WTC11 (cell line): ENCODE results near the gene CA5A. TPM values are rescaled to one million over a fixed set of nuclear protein-coding genes. Genes with fewer than 3 reads are reported as not detected.
"Not testable (repeated sequence)": the region's sequence is repeated elsewhere in the genome, so short reads cannot be mapped to it uniquely, and the experiment has no call there.

ENCODE experiments used
- ATAC-seq: fragments of 200-7000 bp; cut with Tn5 transposase; 2 replicates; pipeline ENCODE4 v1.10.0; 2021; ENCODE audit warnings: mild to moderate bottlenecking, moderate library complexity
- CTCF ChIA-PET: fragments of 300-600 bp; sonication (Branson Sonifier 250); formaldehyde crosslinking; loops from one replicate; lab custom pipeline; 2021; ENCODE audit warnings: antibody characterized with exemption; lab: Charles Lee
- POLR2A ChIA-PET: fragments of 350-600 bp; sonication (Branson Sonifier 250); formaldehyde crosslinking; loops from one replicate; lab custom pipeline; 2021; ENCODE audit warnings: antibody characterized with exemption; lab: Charles Lee
- DNase-seq: peaks from one replicate; pipeline ENCODE4 v3.0.0; 2021; ENCODE audit warnings: low spot score
- H3K27ac Mint-ChIP-seq: 2 replicates; pipeline ENCODE4 v1.8.0; 2021; ENCODE audit warnings: mixed read lengths
- H3K27me3 Mint-ChIP-seq: 2 replicates; pipeline ENCODE4 v1.8.0; 2021; ENCODE audit warnings: low read depth, mild to moderate bottlenecking, moderate library complexity, mixed read lengths
- H3K36me3 Mint-ChIP-seq: 2 replicates; pipeline ENCODE4 v1.8.0; 2021; ENCODE audit warnings: mixed read lengths
- H3K4me1 Mint-ChIP-seq: 2 replicates; pipeline ENCODE4 v1.8.0; 2022; ENCODE audit warnings: mixed read lengths
- H3K4me3 Mint-ChIP-seq: 2 replicates; pipeline ENCODE4 v1.8.0; 2021; ENCODE audit warnings: mild to moderate bottlenecking, moderate library complexity, mixed read lengths
- H3K9me3 Mint-ChIP-seq: 2 replicates; pipeline ENCODE4 v1.8.0; 2021; ENCODE audit warnings: mixed read lengths
- FOXK1 ChIP-seq: sonication (generic); formaldehyde crosslinking; IDR thresholded peaks from 2 replicates; pipeline ENCODE4 v1.8.0; 2022; ENCODE audit warnings: mild to moderate bottlenecking, moderate library complexity, missing genetic modification reagents
- GABPB1 ChIP-seq: sonication (generic); formaldehyde crosslinking; IDR thresholded peaks from 2 replicates; pipeline ENCODE4 v1.8.1; 2023; ENCODE audit warnings: mild to moderate bottlenecking, missing genetic modification reagents
- MXD4 ChIP-seq: fragments of 250-450 bp; sonication (Bioruptor Pico); IDR thresholded peaks from 2 replicates; pipeline ENCODE4 v1.8.0; 2021; ENCODE audit warnings: mild to moderate bottlenecking, moderate library complexity, borderline replicate concordance
- ZNF219 ChIP-seq: sonication (generic); formaldehyde crosslinking; IDR thresholded peaks from 2 replicates; pipeline ENCODE4 v1.8.0; 2023; ENCODE audit warnings: missing genetic modification reagents, mild to moderate bottlenecking, borderline replicate concordance
- total RNA-seq: library from RNA; stranded (reverse); gene quantifications from 3 replicates; pipeline ENCODE4 v1.2.3, GENCODE V29; 2021
- TF ChIP-seq, protein P1 (sequence below): sonication (generic); formaldehyde crosslinking; IDR thresholded peaks from 2 replicates; pipeline ENCODE4 v1.8.0; 2023; ENCODE audit warnings: missing genetic modification reagents, mild to moderate bottlenecking, borderline replicate concordance
- TF ChIP-seq, protein P2 (sequence below): sonication (generic); formaldehyde crosslinking; IDR thresholded peaks from 2 replicates; pipeline ENCODE4 v1.8.1; 2022; ENCODE audit warnings: mild to moderate bottlenecking, missing genetic modification reagents, moderate library complexity, borderline replicate concordance
- TF ChIP-seq, protein P3 (sequence below): fragments of 250-450 bp; sonication (Bioruptor Pico); IDR thresholded peaks from 2 replicates; pipeline ENCODE4 v2.1.2; 2022; ENCODE audit warnings: mild to moderate bottlenecking, moderate library complexity

CA5A gene
- total RNA-seq, 1 experiment from 2014 or later: not detected

DNA sequence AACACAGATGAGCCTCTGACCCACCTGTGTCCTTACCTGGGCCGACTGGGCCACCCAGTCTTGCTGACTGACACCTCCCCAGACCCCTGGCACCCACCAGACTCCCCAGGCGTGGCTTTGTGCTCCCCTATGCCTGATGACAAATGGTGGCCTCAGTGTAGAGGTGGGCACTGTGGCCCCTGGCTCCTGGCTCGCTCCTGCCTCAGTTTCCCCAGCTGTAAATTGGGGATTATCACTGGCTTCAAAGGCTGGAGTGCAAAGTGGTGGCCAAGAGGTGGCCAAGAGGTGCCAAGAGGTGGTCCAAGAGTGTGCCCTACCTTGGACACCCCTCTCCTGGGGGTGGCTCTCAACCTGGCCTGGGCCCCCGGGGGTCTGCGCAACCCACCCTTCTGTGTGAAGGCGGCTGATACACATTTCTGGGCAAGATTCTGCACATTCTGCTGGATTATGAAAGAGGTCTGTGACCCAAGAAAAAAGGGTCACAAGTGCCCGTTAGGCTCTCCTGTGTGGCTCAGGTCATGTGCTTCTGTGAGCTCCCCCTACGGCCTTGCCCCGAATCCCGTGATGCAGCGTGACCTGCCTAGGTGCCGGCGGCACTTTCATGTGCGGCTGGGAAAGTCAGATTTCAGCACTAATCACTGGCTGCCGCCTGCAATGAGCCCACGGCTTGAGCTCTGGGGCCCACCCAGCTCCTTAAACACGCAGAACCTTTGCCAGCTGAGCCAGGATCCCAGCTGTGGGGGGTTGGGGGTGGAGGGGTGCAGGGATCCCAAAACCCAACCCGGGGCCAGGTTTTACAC is 74.8 kb downstream of the CA5A start:
- POLR2A ChIA-PET, ATAC-seq: not testable (repeated sequence)
- Mint-ChIP-seq H3K36me3 (peaks cover 27% of the 10 kb centered on the region), H3K4me1 (peaks cover 26% of the 10 kb centered on the region)
- CTCF ChIA-PET: interaction anchor here (1.2 kb wide), 1 partner anchor 12 kb away, joined by 3 read pairs; no protein-coding TSS in a partner anchor
- TF ChIP-seq GABPB1 (CRISPR knock-in tag): peak; percentile 79
- TF ChIP-seq, all 79 proteins: peak for 1; not testable (repeated sequence) for 78
- DNase-seq, H3K4me3 Mint-ChIP-seq, H3K9me3 Mint-ChIP-seq, H3K27ac Mint-ChIP-seq: not testable (repeated sequence)
- H3K27me3 Mint-ChIP-seq: peaks cover 48% of the 10 kb centered on the region

DNA sequence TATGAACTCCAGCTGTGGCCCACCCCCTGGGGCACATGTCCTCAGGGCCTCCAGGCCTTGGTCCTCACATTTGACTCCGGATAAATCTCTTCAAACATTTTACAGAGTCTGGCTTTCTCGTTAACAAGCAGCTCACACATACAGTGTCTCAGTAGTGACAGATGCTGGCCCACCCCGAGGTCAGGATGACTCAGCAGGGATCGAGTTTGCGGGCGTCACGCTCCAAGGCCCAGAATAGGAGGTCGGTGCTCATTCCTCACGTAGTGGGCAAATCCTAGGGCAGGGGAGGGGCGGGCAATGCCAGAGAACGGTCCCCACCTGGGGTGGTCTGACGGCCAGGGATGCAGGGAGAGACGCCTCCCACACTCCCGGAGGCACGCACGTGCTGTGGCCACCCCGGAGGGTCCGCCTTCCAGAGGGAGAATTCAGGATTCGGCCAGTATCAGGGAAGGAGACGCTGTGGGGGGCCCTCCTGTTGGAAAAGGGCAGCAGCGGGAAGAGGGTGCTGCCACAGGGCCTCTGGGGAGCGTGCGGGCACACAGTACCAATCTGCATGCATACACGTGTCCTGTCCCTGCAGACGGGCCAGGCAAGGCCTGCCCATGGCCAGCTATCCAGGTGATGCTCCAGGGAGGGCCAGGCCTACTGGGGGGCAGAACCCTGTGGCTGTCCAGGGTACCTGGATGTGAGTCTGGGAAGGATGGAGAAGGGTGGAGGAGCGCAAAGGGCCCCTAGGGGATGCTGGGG is 75.6 kb downstream of the CA5A start:
- CTCF ChIA-PET: interaction anchor here (2.5 kb wide), 1 partner anchor 11 kb away, joined by 19 read pairs; no protein-coding TSS in a partner anchor
- H3K4me1 Mint-ChIP-seq: peaks cover 20% of the 10 kb centered on the region
- POLR2A ChIA-PET: no interaction called here
- no peak overlapping the region for H3K4me3 Mint-ChIP-seq
- H3K27ac Mint-ChIP-seq: no peak overlapping the region
- peaks cover 40% of the 10 kb centered on the region for H3K27me3 Mint-ChIP-seq
- no peaks in the 10 kb centered on the region for H3K9me3 Mint-ChIP-seq
- no peak for ATAC-seq
- H3K36me3 Mint-ChIP-seq: peaks cover 19% of the 10 kb centered on the region
- no peak for DNase-seq
- TF ChIP-seq, protein P1, sequence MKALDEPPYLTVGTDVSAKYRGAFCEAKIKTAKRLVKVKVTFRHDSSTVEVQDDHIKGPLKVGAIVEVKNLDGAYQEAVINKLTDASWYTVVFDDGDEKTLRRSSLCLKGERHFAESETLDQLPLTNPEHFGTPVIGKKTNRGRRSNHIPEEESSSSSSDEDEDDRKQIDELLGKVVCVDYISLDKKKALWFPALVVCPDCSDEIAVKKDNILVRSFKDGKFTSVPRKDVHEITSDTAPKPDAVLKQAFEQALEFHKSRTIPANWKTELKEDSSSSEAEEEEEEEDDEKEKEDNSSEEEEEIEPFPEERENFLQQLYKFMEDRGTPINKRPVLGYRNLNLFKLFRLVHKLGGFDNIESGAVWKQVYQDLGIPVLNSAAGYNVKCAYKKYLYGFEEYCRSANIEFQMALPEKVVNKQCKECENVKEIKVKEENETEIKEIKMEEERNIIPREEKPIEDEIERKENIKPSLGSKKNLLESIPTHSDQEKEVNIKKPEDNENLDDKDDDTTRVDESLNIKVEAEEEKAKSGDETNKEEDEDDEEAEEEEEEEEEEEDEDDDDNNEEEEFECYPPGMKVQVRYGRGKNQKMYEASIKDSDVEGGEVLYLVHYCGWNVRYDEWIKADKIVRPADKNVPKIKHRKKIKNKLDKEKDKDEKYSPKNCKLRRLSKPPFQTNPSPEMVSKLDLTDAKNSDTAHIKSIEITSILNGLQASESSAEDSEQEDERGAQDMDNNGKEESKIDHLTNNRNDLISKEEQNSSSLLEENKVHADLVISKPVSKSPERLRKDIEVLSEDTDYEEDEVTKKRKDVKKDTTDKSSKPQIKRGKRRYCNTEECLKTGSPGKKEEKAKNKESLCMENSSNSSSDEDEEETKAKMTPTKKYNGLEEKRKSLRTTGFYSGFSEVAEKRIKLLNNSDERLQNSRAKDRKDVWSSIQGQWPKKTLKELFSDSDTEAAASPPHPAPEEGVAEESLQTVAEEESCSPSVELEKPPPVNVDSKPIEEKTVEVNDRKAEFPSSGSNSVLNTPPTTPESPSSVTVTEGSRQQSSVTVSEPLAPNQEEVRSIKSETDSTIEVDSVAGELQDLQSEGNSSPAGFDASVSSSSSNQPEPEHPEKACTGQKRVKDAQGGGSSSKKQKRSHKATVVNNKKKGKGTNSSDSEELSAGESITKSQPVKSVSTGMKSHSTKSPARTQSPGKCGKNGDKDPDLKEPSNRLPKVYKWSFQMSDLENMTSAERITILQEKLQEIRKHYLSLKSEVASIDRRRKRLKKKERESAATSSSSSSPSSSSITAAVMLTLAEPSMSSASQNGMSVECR: no peak
- TF ChIP-seq, protein P2, sequence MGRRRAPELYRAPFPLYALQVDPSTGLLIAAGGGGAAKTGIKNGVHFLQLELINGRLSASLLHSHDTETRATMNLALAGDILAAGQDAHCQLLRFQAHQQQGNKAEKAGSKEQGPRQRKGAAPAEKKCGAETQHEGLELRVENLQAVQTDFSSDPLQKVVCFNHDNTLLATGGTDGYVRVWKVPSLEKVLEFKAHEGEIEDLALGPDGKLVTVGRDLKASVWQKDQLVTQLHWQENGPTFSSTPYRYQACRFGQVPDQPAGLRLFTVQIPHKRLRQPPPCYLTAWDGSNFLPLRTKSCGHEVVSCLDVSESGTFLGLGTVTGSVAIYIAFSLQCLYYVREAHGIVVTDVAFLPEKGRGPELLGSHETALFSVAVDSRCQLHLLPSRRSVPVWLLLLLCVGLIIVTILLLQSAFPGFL (CRISPR knock-in tag): no peak
- TF ChIP-seq MXD4 (CRISPR knock-in tag) (no peak), GABPB1 (CRISPR knock-in tag) (peak; percentile 27; the same call in 1 of the 2 replicates), ZNF219 (no peak)

DNA sequence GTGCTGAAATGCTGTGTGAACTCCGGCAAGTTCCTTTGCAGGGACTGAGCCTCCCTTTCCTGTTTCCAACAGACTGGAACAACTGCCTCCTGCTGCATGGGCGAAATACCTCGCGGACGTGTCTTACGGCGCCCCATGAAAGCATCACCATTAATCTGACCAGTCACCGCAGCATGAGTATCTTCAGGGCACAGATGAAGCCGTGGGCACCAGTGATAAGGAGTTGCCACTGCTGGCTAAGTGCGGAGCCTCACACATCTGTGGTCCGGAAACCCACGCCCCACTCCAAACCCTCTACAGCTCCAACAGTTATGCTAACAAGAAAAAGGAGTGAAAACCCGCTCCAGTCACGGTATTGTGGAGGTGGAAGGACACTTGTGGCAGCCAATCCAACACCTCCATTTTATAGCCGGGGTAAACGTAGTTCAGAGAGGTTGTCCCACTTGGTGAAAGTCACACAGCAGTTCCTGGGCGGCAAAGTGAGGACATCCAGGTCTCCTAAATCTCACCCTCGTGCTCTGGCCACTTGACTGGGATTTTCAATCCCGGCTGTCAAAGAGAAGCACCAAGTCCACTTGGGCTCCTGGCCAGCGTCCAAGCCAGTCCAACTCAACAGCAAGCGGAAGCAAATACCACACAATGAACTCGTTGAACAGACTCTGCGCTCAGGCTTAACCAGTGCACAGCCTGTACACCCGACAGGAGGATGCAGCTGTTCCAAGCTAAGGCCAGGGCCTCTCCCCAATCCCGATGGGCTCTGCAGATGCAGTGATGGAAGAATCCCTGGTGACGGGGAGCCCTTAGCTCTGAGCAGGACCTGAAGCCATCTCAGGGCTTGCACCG is 78.0 kb downstream of the CA5A start:
- not testable (repeated sequence) for H3K4me3 Mint-ChIP-seq, H3K9me3 Mint-ChIP-seq, H3K36me3 Mint-ChIP-seq, ATAC-seq, H3K27ac Mint-ChIP-seq, DNase-seq
- CTCF ChIA-PET: interaction anchor here (0.6 to 2.5 kb wide), 2 partner anchors 9 to 53 kb away, joined by 3 to 19 read pairs; no protein-coding TSS in a partner anchor
- POLR2A ChIA-PET: interaction anchor here (0.9 kb wide), 1 partner anchor 11 kb away, joined by 3 read pairs; no protein-coding TSS in a partner anchor
- Mint-ChIP-seq H3K4me1 (peaks cover 17% of the 10 kb centered on the region), H3K27me3 (peaks cover 21% of the 10 kb centered on the region)
- TF ChIP-seq GABPB1 (CRISPR knock-in tag): peak; percentile 70; the same call in 1 of the 2 replicates

DNA sequence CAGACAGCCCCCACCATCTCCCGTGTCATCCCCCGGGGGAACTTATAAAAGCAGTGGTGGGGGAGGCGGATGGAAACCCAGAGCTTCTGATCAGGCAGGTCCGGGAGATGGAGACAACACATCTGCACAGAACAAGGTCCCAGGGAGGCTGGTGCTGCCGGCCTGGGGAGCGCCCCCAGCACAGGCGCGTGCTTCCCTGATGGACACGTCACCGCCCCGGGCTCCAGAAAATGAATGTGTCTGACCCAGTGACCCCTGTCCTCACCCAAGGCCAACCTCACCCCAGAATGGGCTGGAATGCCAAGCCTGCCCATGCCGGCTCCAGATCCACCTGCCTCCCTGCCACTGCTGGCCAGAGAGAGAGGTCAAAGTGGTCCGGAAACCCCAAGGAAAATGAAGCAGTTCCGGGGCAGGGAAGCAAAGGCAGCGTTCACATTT is 79.5 kb downstream of the CA5A start:
- H3K4me3 Mint-ChIP-seq: no peak overlapping the region
- TF ChIP-seq GABPB1 (CRISPR knock-in tag) (peak; percentile 73; the same call in 1 of the 2 replicates), FOXK1 (CRISPR knock-in tag) (no peak)
- TF ChIP-seq, protein P3, sequence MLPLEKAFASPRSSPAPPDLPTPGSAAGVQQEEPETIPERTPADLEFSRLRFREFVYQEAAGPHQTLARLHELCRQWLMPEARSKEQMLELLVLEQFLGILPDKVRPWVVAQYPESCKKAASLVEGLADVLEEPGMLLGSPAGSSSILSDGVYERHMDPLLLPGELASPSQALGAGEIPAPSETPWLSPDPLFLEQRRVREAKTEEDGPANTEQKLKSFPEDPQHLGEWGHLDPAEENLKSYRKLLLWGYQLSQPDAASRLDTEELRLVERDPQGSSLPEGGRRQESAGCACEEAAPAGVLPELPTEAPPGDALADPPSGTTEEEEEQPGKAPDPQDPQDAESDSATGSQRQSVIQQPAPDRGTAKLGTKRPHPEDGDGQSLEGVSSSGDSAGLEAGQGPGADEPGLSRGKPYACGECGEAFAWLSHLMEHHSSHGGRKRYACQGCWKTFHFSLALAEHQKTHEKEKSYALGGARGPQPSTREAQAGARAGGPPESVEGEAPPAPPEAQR: no peak
- peaks cover 31% of the 10 kb centered on the region for H3K4me1 Mint-ChIP-seq
- DNase-seq: no peak
- H3K27ac Mint-ChIP-seq: 0 out of 2 replicates have a peak overlapping the region, but pooled peaks have one; percentile 32
- H3K36me3 Mint-ChIP-seq: peaks cover 8% of the 10 kb centered on the region
- no peaks in the 10 kb centered on the region for H3K9me3 Mint-ChIP-seq
- peaks cover 8% of the 10 kb centered on the region for H3K27me3 Mint-ChIP-seq
- ChIA-PET CTCF (no interaction called here), POLR2A (interaction anchor here (1.2 kb wide), 1 partner anchor 13 kb away, joined by 3 read pairs; the partner anchor contains the start of gene SLC7A5)
- ATAC-seq: no peak
